Activated CD8-positive, alpha-beta memory T cell treated with anti-CD3 and anti-CD28 coated beads for 1 hour (primary cell): ENCODE results near the gene EIF6.
"Not testable (repeated sequence)": the region's sequence is repeated elsewhere in the genome, so short reads cannot be mapped to it uniquely, and the experiment has no call there.

Source experiments
- DNase-seq, 2 donors: peaks; one replicate each; pipeline ENCODE4 v3.0.0-alpha.2; 2020; ENCODE audit warnings: low read depth in 1 of 2; ENCODE audit errors: extremely low read depth in 1 of 2

EIF6 gene

DNA sequence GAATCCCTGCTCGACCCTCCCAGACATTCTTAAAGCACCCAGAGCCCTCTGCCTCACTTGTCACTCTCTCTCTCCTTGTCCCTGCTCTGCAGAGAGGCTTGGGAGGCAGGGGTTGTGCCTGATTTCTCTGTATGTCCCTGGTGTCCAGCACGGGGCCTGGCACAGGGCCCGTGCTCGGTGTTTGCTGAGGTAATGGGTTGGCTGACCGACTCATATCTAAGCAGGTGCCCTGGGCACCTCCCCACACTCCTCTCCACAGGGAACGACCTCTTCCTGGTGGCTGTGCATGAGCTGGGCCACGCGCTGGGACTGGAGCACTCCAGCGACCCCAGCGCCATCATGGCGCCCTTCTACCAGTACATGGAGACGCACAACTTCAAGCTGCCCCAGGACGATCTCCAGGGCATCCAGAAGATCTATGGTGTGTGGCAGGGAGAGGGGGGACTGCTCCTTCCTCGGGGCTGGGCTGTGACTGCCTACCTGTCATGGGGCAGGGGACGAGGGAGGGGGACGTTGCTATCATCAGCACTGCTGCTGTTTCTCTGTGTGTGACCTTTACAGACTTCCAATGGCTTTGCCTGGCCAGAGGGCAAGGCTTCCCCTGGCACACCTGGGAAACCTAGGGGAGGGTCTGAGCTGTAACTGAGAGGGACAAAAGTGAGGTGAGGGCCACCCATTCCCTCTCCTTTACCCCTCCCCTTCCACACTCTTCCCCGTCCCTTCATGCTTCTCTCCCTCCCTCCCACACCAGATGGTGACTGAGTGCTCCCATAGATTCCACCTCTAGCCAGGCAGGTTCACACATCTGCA lies 20.8 kb downstream of the EIF6 start:
- no peak for DNase-seq

DNA sequence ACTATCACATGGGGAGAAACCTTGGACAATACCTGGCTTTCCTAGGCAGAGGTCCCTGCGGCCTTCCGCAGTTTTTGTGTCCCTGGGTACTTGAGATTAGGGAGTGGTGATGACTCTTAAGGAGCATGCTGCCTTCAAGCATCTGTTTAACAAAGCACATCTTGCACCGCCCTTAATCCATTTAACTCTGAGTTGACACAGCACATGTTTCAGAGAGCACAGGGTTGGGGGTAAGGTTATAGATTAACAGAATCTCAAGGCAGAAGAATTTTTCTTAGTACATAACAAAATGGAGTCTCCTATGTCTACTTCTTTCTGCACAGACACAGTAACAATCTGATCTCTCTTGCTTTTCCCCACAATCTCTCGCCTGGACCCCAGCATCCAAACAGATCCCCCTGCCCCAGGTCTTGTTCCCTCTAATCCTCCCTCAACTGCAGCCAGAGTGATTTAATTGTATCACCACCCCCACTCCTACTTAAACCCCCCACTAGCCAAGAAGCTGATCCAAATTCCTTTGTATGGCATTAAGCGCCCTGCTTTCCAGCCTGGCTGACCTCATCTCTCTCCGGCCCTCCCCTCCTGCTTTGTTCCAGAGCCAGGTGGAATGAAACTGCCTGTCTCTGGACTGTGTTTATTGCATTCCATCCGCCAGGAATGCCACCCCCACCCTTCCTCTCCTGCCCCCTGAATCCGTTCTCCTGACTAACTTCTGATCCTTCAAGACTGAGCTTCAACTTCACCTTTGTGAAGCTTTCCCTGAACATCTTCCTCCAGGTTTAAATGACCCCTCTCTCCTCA lies 21.6 kb downstream of the EIF6 start:
- not testable (repeated sequence) for DNase-seq

- not testable (repeated sequence) for DNase-seq
Observed at GRCh38 chr20:35262321-35262720, 22.3 kb downstream of the EIF6 start.

- DNase-seq: no peak
Observed at GRCh38 chr20:35260426-35260825, 24.1 kb downstream of the EIF6 start.

DNA sequence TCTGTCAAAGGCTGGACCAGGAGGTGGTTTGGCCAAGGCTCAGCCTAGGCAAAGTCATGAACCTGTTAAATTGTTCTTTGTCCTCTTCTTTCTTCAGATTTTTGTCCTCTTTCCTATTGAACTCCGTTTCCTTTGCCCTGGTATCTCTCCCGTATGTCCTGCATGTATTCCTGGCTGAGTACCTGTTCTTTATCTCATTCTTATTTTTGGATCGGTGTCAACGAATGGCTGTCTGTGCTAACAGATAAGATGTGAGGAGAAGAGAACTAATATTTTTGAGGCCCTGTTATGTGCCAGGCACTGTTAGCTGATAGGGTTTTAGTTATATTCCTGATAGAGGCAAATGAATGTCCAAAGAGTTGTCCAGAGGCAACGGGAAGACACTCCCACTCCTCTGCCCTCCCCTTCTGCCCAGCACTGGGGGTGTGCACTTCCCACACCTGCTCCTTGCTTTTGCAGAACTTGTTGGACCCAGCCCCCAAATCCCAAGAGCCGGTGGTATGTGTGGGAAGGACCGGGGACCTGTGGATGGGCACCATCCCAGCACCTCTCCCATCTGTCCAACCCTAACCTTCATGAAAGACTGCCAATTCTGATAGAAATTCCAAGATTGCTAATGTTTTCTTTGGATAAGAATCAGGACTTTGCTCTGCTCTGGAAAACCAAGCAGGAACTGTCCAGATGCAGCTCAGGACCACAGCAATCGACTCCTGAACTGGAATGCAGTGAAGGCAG lies 27.2 kb downstream of the EIF6 start:
- DNase-seq: no peak

- DNase-seq: no peak
Observed at GRCh38 chr20:35254448-35254999, 30.0 kb downstream of the EIF6 start.

- no peak for DNase-seq
Observed at GRCh38 chr20:35253010-35253409, 31.6 kb downstream of the EIF6 start.

DNA sequence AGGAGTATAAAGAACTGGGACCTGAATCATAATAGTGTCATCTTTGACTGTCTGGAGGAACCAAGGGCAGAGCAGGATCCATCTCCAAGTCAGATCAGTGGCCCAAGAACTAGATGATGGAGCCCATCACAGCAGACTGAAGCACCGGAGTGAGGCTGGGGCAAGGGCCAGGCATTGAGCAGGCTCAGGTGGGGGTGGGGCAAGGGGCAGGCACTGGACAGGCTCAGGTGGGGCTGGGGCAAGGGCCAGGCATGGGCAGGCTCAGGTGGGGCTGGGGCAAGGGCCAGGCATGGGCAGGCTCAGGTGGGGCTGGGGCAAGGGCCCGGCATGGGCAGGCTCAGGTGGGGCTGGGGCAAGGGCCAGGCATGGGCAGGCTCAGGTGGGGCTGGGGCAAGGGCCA lies 32.0 kb downstream of the EIF6 start:
- DNase-seq: not testable (repeated sequence)

DNA sequence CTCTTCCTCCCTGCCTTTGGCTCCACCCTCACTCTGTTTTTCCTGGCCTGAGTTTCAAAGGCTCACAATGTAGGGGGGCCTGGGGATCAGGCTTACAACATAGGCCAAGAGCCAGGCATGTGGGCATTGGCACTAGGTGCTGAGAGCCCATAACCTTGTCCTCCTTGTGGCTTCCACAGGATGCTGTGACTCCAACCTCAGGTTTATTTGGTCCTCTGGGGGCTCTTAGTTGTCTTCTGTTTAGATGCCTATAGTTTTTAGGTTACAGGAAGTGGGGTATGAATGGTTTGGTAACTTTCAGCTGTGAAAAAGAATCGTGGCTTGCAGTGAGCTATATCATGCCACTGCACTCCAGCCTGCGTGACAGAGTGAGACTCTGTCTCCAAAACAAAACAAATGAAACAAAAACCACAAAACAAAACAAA lies 32.5 kb downstream of the EIF6 start:
- DNase-seq: no peak

DNA sequence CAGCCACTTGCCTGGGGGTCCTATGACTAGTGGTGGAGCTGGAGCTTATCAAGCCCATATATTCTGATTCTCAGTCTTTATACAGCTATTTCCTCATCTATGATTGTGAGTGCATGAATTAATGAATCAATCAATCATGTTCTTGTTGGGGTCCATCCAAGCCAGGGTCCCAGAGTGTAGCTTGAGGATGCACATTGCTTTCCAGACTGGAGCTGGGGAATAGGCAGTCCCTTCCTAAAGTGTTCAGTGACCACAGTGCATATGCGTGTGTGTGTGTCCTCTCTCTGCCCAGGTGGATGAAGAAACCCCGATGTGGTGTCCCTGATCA lies 33.0 kb downstream of the EIF6 start:
- no peak for DNase-seq

GRCh38 chr20:35248641-35249475 lies 35.7 kb downstream of the EIF6 start:
- no peak for DNase-seq

DNA sequence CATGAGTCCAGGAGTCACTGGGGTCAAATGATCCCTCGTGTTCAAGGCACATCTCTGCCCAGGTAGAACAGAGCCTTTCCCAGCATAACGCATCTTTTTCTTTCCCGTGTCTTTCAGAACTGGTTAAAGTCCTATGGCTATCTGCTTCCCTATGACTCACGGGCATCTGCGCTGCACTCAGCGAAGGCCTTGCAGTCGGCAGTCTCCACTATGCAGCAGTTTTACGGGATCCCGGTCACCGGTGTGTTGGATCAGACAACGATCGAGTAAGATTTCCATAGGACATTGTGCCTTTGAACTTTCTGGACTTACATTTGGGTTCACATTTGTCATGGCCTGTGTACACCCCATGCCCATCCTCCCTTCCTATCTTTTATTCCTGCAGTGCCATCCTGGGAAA lies 37.8 kb downstream of the EIF6 start:
- DNase-seq: no peak

GRCh38 chr20:35243986-35244385 lies 40.6 kb downstream of the EIF6 start:
- no peak for DNase-seq

DNA sequence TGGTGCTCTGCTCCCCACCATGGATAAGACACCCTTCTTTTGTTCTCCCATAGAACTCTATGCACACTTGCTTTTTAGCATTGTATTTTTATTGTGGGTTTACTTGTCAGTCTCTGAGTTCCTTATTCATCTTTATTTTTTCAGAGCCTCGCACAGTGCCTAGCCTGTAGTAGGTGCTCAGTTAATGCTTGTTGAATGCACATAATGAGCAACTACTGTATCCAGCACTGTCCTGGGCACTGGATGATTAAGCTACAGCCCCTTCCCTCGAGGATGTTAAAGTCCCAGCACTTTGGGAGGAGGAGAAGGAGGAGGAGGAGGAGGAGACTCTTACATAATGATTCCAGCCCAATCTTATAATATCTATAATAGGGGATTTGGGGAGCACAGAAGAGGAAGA lies 41.3 kb downstream of the EIF6 start:
- no peak for DNase-seq

DNA sequence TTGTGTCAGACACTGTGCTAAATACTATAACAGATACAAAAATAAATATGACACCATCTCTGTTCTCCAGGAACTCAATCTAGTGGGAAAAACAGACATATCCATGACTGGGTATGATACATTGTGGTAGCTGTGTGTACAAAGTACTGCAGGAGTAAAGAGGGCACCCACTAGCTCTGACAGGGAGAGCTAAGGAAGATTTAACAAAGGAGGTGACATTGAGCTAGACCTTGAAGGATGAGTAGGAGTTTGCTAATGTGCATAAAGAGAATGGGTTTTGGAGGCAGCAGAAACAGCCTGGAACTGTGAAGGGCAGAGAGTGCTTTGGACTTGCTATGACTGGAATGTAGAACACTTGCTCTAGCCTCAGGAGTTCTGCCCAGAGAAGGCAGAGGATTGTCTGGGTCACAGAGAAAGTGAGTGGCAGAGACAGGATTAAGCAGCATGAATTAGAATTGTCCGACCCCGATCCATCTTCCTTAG lies 43.7 kb downstream of the EIF6 start:
- no peak for DNase-seq

GRCh38 chr20:35240083-35240810 lies 44.3 kb downstream of the EIF6 start:
- DNase-seq: no peak

- no peak for DNase-seq
Observed at GRCh38 chr20:35238735-35239134, 45.8 kb downstream of the EIF6 start.

GRCh38 chr20:35238170-35238569 lies 46.4 kb downstream of the EIF6 start:
- DNase-seq: no peak

DNA sequence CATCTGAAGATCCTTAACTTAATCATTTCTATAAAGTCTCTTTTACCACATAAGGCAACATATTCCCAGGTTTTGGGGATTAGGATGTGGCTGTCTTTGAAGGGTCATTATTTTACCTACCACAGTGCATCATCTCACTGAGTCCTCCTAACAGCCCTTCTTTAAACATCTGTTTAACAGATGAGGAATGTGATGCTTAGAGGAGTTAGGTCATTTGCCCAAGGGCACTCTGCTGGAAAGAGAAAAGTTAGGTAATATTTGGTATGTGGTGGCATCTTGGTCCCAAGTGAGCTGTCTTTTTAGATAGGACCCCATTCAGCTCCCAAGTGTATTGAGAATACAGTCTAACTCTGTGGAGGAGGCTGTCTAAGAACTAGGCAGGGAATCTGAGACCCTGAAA lies 47.1 kb downstream of the EIF6 start:
- DNase-seq: no peak

DNA sequence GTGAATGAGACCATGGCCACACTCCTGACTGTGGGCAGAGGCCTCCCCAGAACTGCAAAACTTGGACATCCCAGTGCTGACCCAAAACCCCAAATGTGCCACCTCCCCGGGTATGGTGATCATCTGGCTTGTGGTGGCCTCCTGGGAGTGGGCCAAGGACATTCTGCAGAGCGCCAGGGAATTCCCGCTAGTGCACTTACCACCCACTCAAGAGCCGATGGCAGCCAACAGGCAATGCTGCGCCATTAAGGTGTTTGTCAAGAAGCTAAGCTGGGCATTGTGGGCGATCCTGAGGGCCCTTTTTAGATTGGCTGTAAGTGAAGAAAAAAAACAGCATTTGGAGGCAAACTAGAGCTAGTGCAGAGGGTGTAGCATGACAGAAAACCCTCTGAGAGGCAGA lies 48.7 kb downstream of the EIF6 start:
- no peak for DNase-seq
